ENCODE results near the gene PPP2R2B.
"Not testable (repeated sequence)": the region's sequence is repeated elsewhere in the genome, so short reads cannot be mapped to it uniquely, and the experiment has no call there.

The PPP2R2B gene

DNA sequence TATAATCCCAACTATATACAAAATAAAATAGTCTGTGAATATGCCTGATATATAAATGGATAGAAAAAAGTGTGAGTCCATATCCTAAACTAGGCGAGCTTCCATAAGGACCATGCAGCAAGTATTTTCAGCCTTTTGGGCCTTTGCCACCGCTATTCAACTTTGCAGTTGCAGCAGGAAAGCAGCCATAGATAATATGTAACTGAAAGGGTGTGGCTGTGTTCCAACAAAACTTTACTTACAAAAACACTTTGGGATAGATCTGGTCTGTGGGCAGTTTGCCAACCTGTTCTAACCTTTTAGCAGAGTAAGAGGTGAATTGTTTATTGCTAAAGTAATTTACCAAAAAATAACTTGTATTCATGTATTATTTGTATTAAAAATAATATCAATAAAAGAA, 234.8 kb downstream of the PPP2R2B start:
- no peak for DNase-seq

- DNase-seq = no peak
Observed at GRCh38 chr5:146642410-146642809, 236.1 kb downstream of the PPP2R2B start.

- no peak for DNase-seq
Observed at GRCh38 chr5:146641941-146642340, 236.6 kb downstream of the PPP2R2B start.

GRCh38 chr5:146640285-146640896, 238.2 kb downstream of the PPP2R2B start:
- no peak for DNase-seq

DNA sequence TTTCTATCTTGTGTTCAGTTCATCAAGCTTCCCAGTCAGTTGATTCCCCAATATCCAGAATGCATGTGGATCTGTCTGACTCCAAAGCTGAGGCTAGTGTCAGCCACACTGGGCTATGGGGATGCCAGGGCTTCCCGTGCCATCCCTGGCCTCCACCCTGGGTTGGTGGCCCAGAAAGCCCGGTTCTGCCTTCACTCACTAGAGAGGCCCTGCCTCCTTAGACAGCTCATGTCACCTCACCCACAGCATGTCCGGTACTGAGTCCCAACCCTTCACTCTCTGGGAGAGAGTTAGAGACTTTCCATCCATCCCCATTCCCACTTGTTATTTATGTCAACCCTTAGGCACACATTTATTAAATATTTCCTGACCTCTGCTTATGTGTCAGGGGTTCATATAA, 243.1 kb downstream of the PPP2R2B start:
- no peak for DNase-seq

DNA sequence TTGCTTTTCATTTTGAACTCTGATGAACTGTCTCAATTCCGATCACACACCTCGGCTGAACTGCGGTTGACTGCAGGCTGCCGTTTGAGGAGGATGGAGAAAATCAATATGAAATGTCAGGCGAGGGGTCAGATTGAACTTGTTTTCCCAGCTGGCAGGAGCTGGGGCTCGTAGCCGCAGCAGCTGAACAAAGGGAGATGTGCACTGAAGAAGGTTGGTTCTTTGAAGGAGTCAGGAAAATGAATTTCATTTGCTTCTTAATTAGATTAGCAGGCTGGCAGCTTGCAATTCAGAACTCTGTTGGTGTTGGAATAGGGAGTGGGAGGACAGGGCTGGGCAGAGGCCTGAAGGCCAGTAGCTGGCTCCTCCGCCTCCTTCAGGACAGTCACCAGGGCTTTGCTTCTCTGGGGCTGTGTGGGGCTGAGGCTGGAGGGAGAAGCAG, 245.2 kb downstream of the PPP2R2B start:
- no peak for DNase-seq

GRCh38 chr5:146632620-146633322, 245.8 kb downstream of the PPP2R2B start:
- DNase-seq = no peak

DNA sequence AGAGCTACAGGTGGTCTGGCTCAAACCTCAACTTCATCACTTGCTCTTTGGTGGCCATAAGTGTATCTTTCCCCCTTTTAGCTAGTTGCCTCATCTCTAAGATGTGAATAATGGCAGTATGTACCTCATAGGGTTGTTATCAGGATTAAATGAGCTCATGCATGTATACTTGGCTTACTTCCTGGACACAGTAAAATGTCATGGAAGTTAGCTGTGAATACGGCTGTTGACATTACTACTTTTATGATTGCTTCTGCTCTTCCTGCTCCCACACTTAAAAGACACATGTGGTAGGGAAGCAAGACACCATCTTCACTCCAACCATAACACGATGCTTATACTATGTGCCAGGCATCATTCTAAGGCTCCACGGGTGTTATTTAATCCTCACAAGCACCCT, 248.1 kb downstream of the PPP2R2B start:
- DNase-seq = no peak

DNA sequence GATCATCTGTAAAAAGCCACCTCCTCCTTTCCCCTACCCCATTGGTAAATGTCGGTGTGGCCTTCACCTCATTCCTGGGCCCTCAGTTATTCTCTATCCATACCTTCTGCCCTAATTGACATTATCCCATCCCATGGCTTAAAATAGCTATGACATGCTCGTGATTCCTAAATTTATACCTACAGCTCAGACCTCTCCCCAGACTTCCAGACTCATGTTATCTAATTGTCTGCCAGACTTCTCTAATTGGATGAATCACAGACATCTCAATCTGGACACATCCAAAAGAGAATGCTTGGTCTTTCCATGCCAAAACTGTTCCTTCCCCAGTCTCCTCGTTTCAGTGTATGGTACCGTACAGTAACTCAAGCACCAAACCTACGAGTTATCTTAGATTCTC, 249.6 kb downstream of the PPP2R2B start:
- no peak for DNase-seq

- no peak for DNase-seq
Observed at GRCh38 chr5:146626936-146627335, 251.6 kb downstream of the PPP2R2B start.

GRCh38 chr5:146624179-146624578, 254.4 kb downstream of the PPP2R2B start:
- no peak for DNase-seq

GRCh38 chr5:146623666-146624065, 254.9 kb downstream of the PPP2R2B start:
- DNase-seq = no peak

GRCh38 chr5:146623009-146623408, 255.5 kb downstream of the PPP2R2B start:
- DNase-seq = no peak

DNA sequence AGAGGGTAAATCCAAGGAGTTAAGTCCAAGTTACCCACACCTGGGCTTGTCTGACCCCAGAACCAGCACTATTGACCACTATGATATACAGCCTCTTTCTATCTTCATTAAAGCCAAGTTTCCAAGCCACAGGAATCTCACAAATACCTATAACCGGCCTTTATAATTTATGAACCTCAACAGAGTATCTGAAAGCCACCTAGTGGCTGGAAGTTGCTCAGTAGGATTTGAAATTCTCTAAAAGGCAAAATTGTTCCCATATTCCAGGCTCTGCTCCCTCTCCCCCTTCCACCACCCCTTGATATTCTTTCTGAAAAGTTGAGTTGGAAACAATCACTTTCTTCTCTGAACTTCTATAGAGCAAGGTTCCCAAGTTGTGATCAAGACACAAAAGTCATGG, 256.2 kb downstream of the PPP2R2B start:
- no peak for DNase-seq

GRCh38 chr5:146620669-146621051, 257.9 kb downstream of the PPP2R2B start:
- DNase-seq = no peak

DNA sequence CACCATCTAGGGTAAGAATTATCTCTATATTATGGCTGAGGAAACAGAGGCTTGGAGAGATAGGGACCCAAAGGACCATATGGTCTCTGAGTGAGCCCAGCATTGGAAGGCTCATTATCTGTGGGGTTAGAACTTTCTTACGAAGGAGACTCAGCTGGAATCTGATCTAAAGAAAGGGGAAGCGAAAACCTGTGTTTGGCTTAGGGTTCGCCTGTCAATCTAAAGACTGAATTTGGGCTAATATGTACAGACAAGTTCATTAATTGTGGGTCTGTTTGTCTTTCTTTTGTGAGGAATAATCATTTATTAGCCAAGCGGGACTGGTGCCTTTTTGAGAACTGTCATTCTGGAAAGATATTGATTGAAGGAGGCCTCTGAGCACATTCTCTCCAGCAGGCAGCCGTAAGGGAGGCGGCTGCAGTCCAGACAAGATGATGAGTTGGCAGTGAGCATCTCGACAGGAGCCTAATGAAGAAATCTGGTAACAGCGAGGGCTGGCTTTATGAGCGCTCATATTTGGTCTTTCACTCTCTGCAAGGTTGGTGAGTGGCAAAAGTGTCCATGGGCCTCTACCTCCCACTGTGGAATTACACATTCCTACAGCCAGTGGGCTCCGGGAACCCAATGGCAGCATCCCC, 258.4 kb downstream of the PPP2R2B start:
- DNase-seq = no peak

GRCh38 chr5:146618434-146618833, 260.1 kb downstream of the PPP2R2B start:
- no peak for DNase-seq

DNA sequence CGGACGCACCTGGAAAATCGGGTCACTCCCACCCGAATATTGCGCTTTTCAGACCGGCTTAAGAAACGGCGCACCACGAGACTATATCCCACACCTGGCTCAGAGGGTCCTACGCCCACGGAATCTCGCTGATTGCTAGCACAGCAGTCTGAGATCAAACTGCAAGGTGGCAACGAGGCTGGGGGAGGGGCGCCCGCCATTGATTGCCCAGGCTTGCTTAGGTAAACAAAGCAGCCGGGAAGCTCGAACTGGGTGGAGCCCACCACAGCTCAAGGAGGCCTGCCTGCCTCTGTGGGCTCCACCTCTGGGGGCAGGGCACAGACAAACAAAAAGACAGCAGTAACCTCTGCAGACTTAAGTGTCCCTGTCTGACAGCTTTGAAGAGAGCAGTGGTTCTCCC, 268.8 kb downstream of the PPP2R2B start:
- not testable (repeated sequence) for DNase-seq

- no peak for DNase-seq
Observed at GRCh38 chr5:146607659-146608332, 270.8 kb downstream of the PPP2R2B start.

DNA sequence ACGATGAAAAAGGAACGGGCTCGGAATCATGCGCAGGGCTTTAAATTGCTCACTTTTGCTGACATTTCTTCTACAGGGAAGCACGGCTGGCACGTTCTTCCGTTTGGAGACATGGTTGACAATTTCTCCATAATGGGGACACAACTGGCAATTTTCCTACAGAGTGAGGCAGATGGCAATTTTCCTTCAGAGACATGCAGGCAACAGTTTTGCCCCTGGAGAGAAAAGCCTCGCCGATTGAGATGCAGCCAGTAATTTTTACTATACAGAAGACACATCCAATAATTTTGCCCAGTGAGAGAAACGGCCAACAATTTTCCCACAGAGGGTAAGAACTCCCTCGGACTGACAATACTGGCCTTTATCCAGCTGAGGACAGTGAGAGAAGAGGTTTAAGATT, 271.7 kb downstream of the PPP2R2B start:
- DNase-seq = no peak

GRCh38 chr5:146600376-146600775, 278.2 kb downstream of the PPP2R2B start:
- no peak for DNase-seq

DNA sequence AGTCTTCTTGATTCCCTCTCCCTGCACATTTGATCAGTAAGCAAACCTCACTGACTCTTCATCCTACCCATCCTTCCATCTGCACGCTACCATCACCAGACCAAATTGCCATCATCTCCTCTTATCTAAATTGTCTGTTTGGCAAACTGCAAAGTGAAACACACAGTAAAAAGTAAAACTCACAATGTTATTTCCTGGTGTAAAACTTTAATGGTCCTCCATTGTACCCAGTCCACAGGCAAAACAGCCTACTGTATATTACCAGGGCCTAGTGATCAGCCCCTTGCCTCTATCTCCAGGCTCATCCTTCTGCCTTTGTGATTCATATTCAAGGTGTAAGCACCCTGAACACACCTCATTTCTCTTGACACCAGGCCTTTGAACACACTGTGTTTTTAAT, 279.3 kb downstream of the PPP2R2B start:
- DNase-seq = no peak

DNA sequence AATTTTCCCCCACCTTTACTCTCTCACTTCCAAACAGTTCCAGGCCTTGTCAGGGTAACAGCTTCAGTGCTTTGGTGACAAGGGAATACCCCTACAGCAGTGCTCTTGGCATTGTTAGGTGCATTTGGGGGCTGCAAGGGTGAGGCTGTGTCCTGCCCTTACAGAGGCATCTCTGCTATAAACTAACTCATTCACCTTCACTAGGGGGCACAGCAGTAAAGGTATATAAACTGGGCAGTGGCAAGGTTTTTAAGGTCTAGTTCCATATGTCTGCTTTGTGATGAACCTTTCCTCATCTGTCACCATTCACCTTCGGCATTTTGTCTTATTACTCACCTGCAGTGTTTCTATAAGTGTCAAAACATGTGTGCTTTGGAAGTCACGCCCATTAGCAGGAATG, 283.5 kb downstream of the PPP2R2B start:
- no peak for DNase-seq

DNA sequence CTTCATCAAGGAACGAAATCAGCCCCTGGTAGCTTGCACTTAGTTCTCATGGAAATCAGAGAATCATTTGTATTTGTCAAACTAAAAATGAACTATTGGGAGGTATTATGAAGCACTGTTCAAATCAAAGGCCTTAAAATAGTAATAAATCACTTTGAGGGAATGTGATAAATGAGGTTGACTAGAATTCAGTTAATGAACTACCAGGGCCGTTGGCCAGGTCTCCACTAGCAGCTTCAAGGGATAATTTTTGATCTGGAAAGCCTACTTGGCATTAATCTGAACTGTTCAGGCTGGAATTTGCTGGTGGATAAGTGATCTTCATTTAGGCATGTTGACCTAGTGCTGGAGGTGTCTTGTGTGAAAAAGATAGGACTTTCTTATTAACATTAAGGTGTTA, 286.2 kb downstream of the PPP2R2B start:
- DNase-seq = no peak
